K562 (cell line): ENCODE data around the gene POMGNT1. TPM values are rescaled to one million over a fixed set of nuclear protein-coding genes. Genes with fewer than 3 reads are reported as not detected.
A peak's percentile ranks its signal among the peaks of the same experiment; 100 is the strongest.

Source experiments
- ATAC-seq: fragments of 200-7000 bp; cut with Tn5 transposase; 3 replicates; pipeline ENCODE4 v1.9.1; 2020; ENCODE audit warnings: moderate library complexity
- BruUV-seq: library from RNA; stranded (reverse); fragments of 400-500 nt; replicated peaks from 2 replicates; lab custom pipeline; 2021; lab: Mats Ljungman, UMichigan
- CTCF ChIA-PET: fragments of 300-600 bp; formaldehyde crosslinking; extraction: SDS; loops from one replicate; lab custom pipeline; 2021; ENCODE audit warnings: low intra/inter-chr PET ratio; lab: Yijun Ruan, JAX
- POLR2A ChIA-PET: fragments of 300-600, 350-650 bp; sonication (Branson Sonifier 250); formaldehyde crosslinking; extraction: SDS; loops from one replicate; lab custom pipeline; 2021; ENCODE audit warnings: antibody characterized with exemption, inconsistent platforms; lab: Yijun Ruan, JAX
- DNase-seq, 4 experiments: peaks; one replicate each; pipeline versions ENCODE4 v3.0.0 to v3.0.0-alpha.2; 2011 to 2018; ENCODE audit warnings: low spot score in 3 of 4, mixed read lengths in 3 of 4; ENCODE audit errors: extremely low read depth in 1 of 4
- FAIRE-seq: peaks from 2 replicates; lab custom pipeline; 2011; peaks lifted over from hg19 to GRCh38; lab: Jason Lieb, UNC
- H2AFZ ChIP-seq: 2 replicates; pipeline ENCODE4 v1.6.0; 2011; ENCODE audit warnings: low read depth, low read length, control low read depth, inconsistent platforms
- H3K27ac ChIP-seq: fragments of 200-600 bp; 3 replicates; pipeline ENCODE4 v1.8.0; 2011; ENCODE audit warnings: low read depth, mild to moderate bottlenecking, control low read depth, inconsistent platforms, low read length, moderate library complexity, mixed read lengths; ENCODE audit errors: extremely low read depth
- H3K27me3 ChIP-seq, 2 experiments: fragments of 300-600 bp in 1 of 2; 2 replicates in 1 of 2; 3 replicates in 1 of 2; pipeline versions ENCODE4 v1.6.0 to v1.8.0; 2011; ENCODE audit warnings: inconsistent platforms in 2 of 2, low read length in 2 of 2, mild to moderate bottlenecking in 1 of 2, mixed read lengths in 1 of 2, moderate library complexity in 1 of 2; ENCODE audit not compliant: control insufficient read depth in 2 of 2, insufficient read depth in 2 of 2
- H3K36me3 ChIP-seq: fragments of 300-600 bp; 3 replicates; pipeline ENCODE4 v1.8.0; 2011; ENCODE audit warnings: mild to moderate bottlenecking, low read length, inconsistent platforms; ENCODE audit not compliant: control insufficient read depth, insufficient read depth
- H3K4me1 ChIP-seq, 2 experiments: fragments of 200-600 bp in 1 of 2; replicated peaks in 1 of 2; 2 replicates in 1 of 2; 3 replicates in 1 of 2; pipeline versions ENCODE4 v1.5.1 to v1.8.0; 2011; ENCODE audit warnings: inconsistent platforms in 2 of 2, low read length in 2 of 2, mild to moderate bottlenecking in 1 of 2, mixed read lengths in 1 of 2, moderate library complexity in 1 of 2; ENCODE audit not compliant: control insufficient read depth in 2 of 2, insufficient read depth in 2 of 2
- H3K4me2 ChIP-seq: 2 replicates; pipeline ENCODE4 v1.6.1; 2011; ENCODE audit warnings: low read length, control low read depth, inconsistent platforms, mixed read lengths; ENCODE audit not compliant: insufficient read depth
- H3K4me3 ChIP-seq: fragments of 200-600 bp; sonication (generic), shearing (Covaris generic); 2 replicates; pipeline ENCODE4 v1.5.1; 2016; ENCODE audit warnings: control low read depth, inconsistent platforms
- H3K79me2 ChIP-seq: fragments of 200-600 bp; 3 replicates; pipeline ENCODE4 v1.8.0; 2011; ENCODE audit warnings: low read length, inconsistent platforms; ENCODE audit not compliant: control insufficient read depth, insufficient read depth
- H3K9ac ChIP-seq, 2 experiments: 2 replicates each; pipeline versions ENCODE4 v1.6.0 to v1.6.1; 2011; ENCODE audit warnings: low read depth in 2 of 2, low read length in 2 of 2, control low read depth in 1 of 2, inconsistent platforms in 1 of 2, mild to moderate bottlenecking in 1 of 2, mixed read lengths in 1 of 2; ENCODE audit not compliant: insufficient read depth in 1 of 2
- H3K9me1 ChIP-seq: one replicate; pipeline ENCODE4 v1.6.0; 2011; ENCODE audit warnings: inconsistent platforms, mild to moderate bottlenecking, low read length, moderate library complexity; ENCODE audit not compliant: control insufficient read depth, insufficient read depth
- H3K9me3 ChIP-seq: replicated peaks from 2 replicates; pipeline ENCODE4 v1.5.1; 2011; ENCODE audit warnings: low read depth, low read length, inconsistent platforms; ENCODE audit not compliant: control insufficient read depth, insufficient read depth
- H4K20me1 ChIP-seq: replicated peaks from 2 replicates; pipeline ENCODE4 v1.6.1; 2011; ENCODE audit warnings: low read length, inconsistent platforms, mixed read lengths; ENCODE audit not compliant: control insufficient read depth, insufficient read depth
- ARID2 ChIP-seq: fragments of 450-650 bp; IDR thresholded peaks from 2 replicates; pipeline ENCODE4 v1.6.1; 2017; ENCODE audit warnings: antibody characterized with exemption, mild to moderate bottlenecking
- DNMT1 ChIP-seq: fragments of 450-650 bp; IDR thresholded peaks from 2 replicates; pipeline ENCODE4 v1.6.1; 2016; ENCODE audit warnings: antibody characterized with exemption, mild to moderate bottlenecking
- FOXA3 ChIP-seq, 2 experiments: fragments of 450-650 bp in 1 of 2; sonication (generic) in 1 of 2; formaldehyde crosslinking; IDR thresholded peaks in 1 of 2; conservative IDR thresholded peaks in 1 of 2; 2 replicates each; pipeline versions ENCODE4 v1.4.0 to v1.8.0; 2020 to 2022; ENCODE audit warnings: mild to moderate bottlenecking in 2 of 2, missing genetic modification reagents in 1 of 2
- HIVEP1 ChIP-seq: fragments of 250-450 bp; sonication (Bioruptor Pico); IDR thresholded peaks from 2 replicates; pipeline ENCODE4 v1.4.0; 2020; ENCODE audit warnings: mild to moderate bottlenecking
- PTBP1 ChIP-seq: fragments of 200-400 bp; formaldehyde crosslinking; IDR thresholded peaks from 2 replicates; pipeline ENCODE4 v1.6.1; 2017; ENCODE audit warnings: low read depth, low read length
- SMARCA4 ChIP-seq: fragments of 450-650 bp; IDR thresholded peaks from 2 replicates; pipeline ENCODE4 v1.6.1; 2016
- SMARCE1 ChIP-seq: fragments of 450-650 bp; IDR thresholded peaks from 2 replicates; pipeline ENCODE4 v1.7.1; 2016; ENCODE audit warnings: mild to moderate bottlenecking
- ZFX ChIP-seq: sonication (generic); formaldehyde crosslinking; IDR thresholded peaks from 2 replicates; pipeline ENCODE4 v1.8.0; 2022; ENCODE audit warnings: mild to moderate bottlenecking, missing genetic modification reagents, moderate library complexity
- ZSCAN32 ChIP-seq: fragments of 450-650 bp; formaldehyde crosslinking; IDR thresholded peaks from 2 replicates; pipeline ENCODE4 v1.4.0; 2020; ENCODE audit warnings: mild to moderate bottlenecking, moderate library complexity
- WGBS: fragments of 100-300 bp; shearing (Covaris generic); methylation state at CpG from one replicate; pipeline ENCODE4 v1.1.6; 2016; ENCODE audit warnings: low coverage, mixed read lengths; ENCODE audit not compliant: insufficient coverage; ENCODE audit errors: missing lambda C conversion rate; 5-methylcytosine and 5-hydroxymethylcytosine counted together
- in situ Hi-C: fragments of 300-500 bp; cut with MboI; formaldehyde crosslinking; loops from 4 replicates; pipeline ENCODE4 v1.15.0; 2018; ENCODE audit warnings: inconsistent platforms, mixed read lengths
- intact Hi-C: fragments of 100-400 bp; cut with micrococcal nuclease; formaldehyde crosslinking; loops from 2 replicates; pipeline ENCODE4 v1.14.2; 2022
- polyA plus RNA-seq, 8 experiments: library from polyadenylated mRNA; depleted of rRNA in 4 of 8; stranded (reverse) in 5 of 8; unstranded in 3 of 8; fragments of >200 nt; fragmentation: Nextera tagmentation in 2 of 8; fragmentation: Illumina TruSeq in 1 of 8; extraction: Ambion mirVana in 2 of 8; extraction: Trizol in 1 of 8; gene quantifications; 2 replicates each; pipeline versions ENCODE4 v1.2.1 to v1.2.3, GENCODE V29; 2011 to 2014; ENCODE audit warnings: inconsistent platforms in 1 of 8, missing spikeins in 1 of 8
- total RNA-seq, 7 experiments: library from RNA; depleted of rRNA in 6 of 7; stranded (reverse); fragments of >200 nt in 6 of 7; fragmentation: Illumina TruSeq in 2 of 7; extraction: Trizol in 2 of 7; gene quantifications; 2 replicates each; pipeline versions ENCODE4 v1.2.1 to v1.2.3, GENCODE V29; 2011 to 2021; ENCODE audit warnings: low replicate concordance in 1 of 7
- TF ChIP-seq, protein P1 (sequence below): fragments of 250-450 bp; sonication (Bioruptor Pico); IDR thresholded peaks from 2 replicates; pipeline ENCODE4 v1.5.0; 2021; ENCODE audit warnings: mild to moderate bottlenecking, moderate library complexity
- TF ChIP-seq, protein P2 (sequence below): fragments of 250-450 bp; sonication (Bioruptor Pico); IDR thresholded peaks from 2 replicates; pipeline ENCODE4 v1.4.0; 2020; ENCODE audit warnings: mild to moderate bottlenecking
- TF ChIP-seq, protein P3 (sequence below): fragments of 450-650 bp; formaldehyde crosslinking; IDR thresholded peaks from 2 replicates; pipeline ENCODE4 v1.4.0; 2022; ENCODE audit warnings: missing genetic modification characterization
- TF ChIP-seq, protein P4 (sequence below): fragments of 250-450 bp; sonication (Bioruptor Pico); IDR thresholded peaks from 2 replicates; pipeline ENCODE4 v1.9.0; 2021; ENCODE audit warnings: mild to moderate bottlenecking, inconsistent platforms

POMGNT1 gene
- total and polyA plus RNA-seq, 9 of the 15 experiments (the other 6 are each of a cell fraction or from before 2014, with no cell fraction given): 14.1 to 58.9 (median 37.8) TPM

DNA sequence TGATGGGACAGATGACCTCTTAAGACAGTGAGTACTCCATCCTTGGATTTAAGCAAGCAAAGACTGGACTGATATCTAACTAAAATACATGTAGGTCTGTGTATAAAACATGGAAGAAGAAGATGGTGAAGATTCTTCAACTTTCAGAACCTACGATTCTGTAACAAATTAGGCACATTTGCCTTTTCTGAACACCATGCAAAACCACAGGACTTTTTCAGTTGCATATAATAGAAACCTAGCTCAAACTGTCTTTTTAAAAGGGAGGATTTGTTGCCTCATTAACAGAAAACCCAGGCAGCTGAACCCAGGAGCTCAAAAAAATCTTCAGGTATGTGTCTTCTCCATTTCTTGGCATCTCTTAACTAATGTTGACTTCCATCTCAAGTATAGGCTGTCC is 38.0 kb downstream of the POMGNT1 start (continued):
- TF ChIP-seq, protein P1, sequence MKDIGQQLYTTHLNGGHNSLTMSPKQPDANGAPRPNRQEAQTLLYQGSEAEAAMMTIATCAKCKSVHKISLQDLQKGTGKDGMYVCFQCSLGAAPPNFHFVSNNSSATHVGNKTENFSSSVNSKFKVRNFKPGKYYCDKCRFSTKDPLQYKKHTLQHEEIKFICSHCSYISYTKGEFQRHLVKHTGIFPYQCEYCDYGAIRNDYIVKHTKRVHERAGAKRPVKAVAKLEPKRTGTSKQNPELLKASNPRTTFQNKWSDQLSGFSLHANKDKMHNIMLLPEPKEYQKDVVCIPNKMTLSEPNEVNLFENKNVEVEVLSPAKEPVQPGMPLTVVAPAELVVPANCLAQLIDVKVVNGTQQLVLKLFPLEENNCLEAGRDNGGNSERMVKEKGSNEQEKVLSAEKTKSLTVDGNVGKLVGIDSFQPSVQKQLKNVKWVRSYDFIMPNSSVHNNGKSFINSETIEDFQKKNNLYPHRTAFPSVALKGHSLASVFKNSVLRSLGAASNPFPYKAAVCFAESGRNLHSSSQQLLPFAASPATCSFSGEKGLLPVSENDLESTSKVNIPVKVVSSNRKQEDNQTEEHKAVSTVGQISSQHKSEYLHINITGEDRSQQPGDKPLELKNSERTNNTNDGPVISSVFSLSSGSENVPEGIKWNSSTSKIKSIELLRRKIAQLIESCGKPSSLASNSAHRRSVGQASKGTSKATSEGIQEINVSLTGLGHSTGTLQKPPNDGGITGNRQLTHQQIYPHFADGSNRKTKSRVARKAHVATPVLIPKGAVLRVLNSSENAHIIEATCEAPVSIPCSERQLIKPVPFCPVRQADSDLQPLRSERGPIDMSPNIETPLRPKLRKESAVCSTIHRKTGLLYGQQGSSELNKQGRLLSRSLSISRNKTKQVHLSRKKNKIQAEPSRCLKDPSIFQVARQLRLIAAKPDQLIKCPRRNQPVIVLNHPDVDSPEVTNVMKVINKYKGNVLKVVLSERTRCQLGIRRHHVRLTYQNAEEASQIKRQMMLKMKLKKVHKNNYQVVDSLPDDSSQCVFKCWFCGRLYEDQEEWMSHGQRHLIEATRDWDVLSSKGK (CRISPR knock-in tag): no peak
- TF ChIP-seq DNMT1: no peak
- no peak for TF ChIP-seq ZFX (CRISPR knock-in tag)

DNA sequence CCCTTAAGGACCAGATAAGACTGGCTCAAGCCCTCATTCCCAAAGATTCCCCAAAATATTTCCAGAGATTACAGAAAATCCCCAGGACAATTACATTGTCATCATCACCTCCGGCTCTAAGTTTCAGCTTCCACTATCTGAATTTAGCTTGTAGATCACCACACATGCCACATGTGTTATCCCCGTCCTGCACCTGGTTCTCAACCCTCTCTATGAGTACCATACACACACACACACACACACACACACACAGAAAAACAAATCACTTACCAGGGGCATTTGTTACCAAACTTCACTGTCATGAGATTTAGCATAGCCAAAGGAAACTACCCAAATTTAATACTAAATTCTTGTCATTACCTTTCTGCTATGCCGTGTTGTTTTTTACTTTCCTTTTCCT is 38.7 kb downstream of the POMGNT1 start:
- intact Hi-C loops (no loop called here), in situ Hi-C loops (no loop called here)
- H2AFZ ChIP-seq: no peak overlapping the region
- no peak overlapping the region for H3K27ac ChIP-seq
- no peak overlapping the region for H3K4me3 ChIP-seq
- no peaks in the 10 kb centered on the region for H3K9me1 ChIP-seq
- no peaks in the 10 kb centered on the region for H3K9me3 ChIP-seq
- H3K79me2 ChIP-seq: no peaks in the 10 kb centered on the region
- H3K36me3 ChIP-seq: no peaks in the 10 kb centered on the region
- DNase-seq (peak in 2 of 4 experiments; percentile 36 to 44), FAIRE-seq (no peak), ATAC-seq (no peak)
- no peak overlapping the region for H3K4me2 ChIP-seq
- CTCF ChIA-PET: no interaction called here
- H3K27me3 ChIP-seq: peaks cover 9 to 13% of the 10 kb centered on the region in 2 experiments
- no peak overlapping the region for H3K9ac ChIP-seq
- H3K4me1 ChIP-seq: peaks cover 33 to 39% of the 10 kb centered on the region in 2 experiments
- POLR2A ChIA-PET: interaction anchor here (1.4 to 2.7 kb wide), 4 partner anchors 15 to 1438 kb away, joined by 5 to 8 read pairs (median 5); partner anchors contain the start of genes PIK3R3 and TSPAN1
- BruUV-seq: no TSS peak
- no peaks in the 10 kb centered on the region for H4K20me1 ChIP-seq
- WGBS: 26% methylated on average over 3 of the region's 3 CpGs
- TF ChIP-seq SMARCA4 (peak; percentile 70; the same call in 1 of the 2 replicates), FOXA3 (CRISPR knock-in tag; conservative IDR thresholded peaks at IDR 0.05 in 1 of 2, IDR thresholded peaks at IDR 0.05 in 1 of 2) (no peak), SMARCE1 (peak; percentile 80; the same call in 1 of the 2 replicates), ZSCAN32 (CRISPR knock-in tag) (no peak), ARID2 (0 out of 2 replicates have a peak, but pooled peaks have one; percentile 32), PTBP1 (no peak), HIVEP1 (no peak)
- TF ChIP-seq, protein P2, sequence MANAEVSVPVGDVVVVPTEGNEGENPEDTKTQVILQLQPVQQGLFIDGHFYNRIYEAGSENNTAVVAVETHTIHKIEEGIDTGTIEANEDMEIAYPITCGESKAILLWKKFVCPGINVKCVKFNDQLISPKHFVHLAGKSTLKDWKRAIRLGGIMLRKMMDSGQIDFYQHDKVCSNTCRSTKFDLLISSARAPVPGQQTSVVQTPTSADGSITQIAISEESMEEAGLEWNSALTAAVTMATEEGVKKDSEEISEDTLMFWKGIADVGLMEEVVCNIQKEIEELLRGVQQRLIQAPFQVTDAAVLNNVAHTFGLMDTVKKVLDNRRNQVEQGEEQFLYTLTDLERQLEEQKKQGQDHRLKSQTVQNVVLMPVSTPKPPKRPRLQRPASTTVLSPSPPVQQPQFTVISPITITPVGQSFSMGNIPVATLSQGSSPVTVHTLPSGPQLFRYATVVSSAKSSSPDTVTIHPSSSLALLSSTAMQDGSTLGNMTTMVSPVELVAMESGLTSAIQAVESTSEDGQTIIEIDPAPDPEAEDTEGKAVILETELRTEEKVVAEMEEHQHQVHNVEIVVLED (CRISPR knock-in tag): no peak
- TF ChIP-seq, protein P3, sequence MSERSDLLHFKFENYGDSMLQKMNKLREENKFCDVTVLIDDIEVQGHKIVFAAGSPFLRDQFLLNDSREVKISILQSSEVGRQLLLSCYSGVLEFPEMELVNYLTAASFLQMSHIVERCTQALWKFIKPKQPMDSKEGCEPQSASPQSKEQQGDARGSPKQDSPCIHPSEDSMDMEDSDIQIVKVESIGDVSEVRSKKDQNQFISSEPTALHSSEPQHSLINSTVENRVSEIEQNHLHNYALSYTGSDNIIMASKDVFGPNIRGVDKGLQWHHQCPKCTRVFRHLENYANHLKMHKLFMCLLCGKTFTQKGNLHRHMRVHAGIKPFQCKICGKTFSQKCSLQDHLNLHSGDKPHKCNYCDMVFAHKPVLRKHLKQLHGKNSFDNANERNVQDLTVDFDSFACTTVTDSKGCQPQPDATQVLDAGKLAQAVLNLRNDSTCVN (CRISPR knock-in tag): peak; percentile 88
- TF ChIP-seq, protein P4, sequence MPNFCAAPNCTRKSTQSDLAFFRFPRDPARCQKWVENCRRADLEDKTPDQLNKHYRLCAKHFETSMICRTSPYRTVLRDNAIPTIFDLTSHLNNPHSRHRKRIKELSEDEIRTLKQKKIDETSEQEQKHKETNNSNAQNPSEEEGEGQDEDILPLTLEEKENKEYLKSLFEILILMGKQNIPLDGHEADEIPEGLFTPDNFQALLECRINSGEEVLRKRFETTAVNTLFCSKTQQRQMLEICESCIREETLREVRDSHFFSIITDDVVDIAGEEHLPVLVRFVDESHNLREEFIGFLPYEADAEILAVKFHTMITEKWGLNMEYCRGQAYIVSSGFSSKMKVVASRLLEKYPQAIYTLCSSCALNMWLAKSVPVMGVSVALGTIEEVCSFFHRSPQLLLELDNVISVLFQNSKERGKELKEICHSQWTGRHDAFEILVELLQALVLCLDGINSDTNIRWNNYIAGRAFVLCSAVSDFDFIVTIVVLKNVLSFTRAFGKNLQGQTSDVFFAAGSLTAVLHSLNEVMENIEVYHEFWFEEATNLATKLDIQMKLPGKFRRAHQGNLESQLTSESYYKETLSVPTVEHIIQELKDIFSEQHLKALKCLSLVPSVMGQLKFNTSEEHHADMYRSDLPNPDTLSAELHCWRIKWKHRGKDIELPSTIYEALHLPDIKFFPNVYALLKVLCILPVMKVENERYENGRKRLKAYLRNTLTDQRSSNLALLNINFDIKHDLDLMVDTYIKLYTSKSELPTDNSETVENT: no peak
